Sigmoid colon (tissue), 7 donors: ENCODE measurements around the gene SMIM44. TPM values are rescaled to one million over a fixed set of nuclear protein-coding genes. Genes with fewer than 3 reads are reported as not detected.
A peak's percentile ranks its signal among the peaks of the same experiment; 100 is the strongest.

ENCODE experiments used
- DNase-seq: peaks from one replicate; pipeline ENCODE4 v3.0.0-alpha.2; 2019
- H3K27ac ChIP-seq, 4 donors: fragments of 200-600 bp; sonication (generic); one replicate each; pipeline ENCODE4 v1.5.1; 2016 to 2019; ENCODE audit warnings: mild to moderate bottlenecking in 1 of 4
- H3K27me3 ChIP-seq, 3 donors: fragments of 200-600 bp; sonication (generic); one replicate each; pipeline ENCODE4 v1.5.1; 2019; ENCODE audit warnings: mild to moderate bottlenecking in 1 of 3
- H3K36me3 ChIP-seq, 4 donors: fragments of 200-600 bp; sonication (generic); one replicate each; pipeline ENCODE4 v1.5.1; 2016 to 2019
- H3K4me1 ChIP-seq, 4 donors: fragments of 200-600 bp; sonication (generic); one replicate each; pipeline ENCODE4 v1.5.1; 2017 to 2019
- H3K4me3 ChIP-seq, 4 donors: fragments of 200-600 bp; sonication (generic); one replicate each; pipeline ENCODE4 v1.5.1; 2017 to 2019; ENCODE audit warnings: mild to moderate bottlenecking in 2 of 4, moderate library complexity in 1 of 4
- H3K9me3 ChIP-seq, 4 donors: fragments of 200-600 bp in 3 of 4; sonication (generic) in 3 of 4; one replicate each; pipeline versions ENCODE4 v1.5.1 to v1.6.1; 2013 to 2019
- EP300 ChIP-seq, 4 donors: sonication (generic); formaldehyde crosslinking; IDR thresholded peaks; one replicate each; pipeline ENCODE4 v1.6.1; 2017; ENCODE audit warnings: antibody characterized with exemption in 4 of 4
- POLR2A ChIP-seq, 2 donors: fragments of 450-650 bp; IDR thresholded peaks; one replicate each; pipeline ENCODE4 v1.6.1; 2016; ENCODE audit warnings: antibody characterized with exemption in 2 of 2, mild to moderate bottlenecking in 2 of 2, moderate library complexity in 2 of 2
- POLR2AphosphoS5 ChIP-seq, 4 donors: sonication (generic); formaldehyde crosslinking; IDR thresholded peaks; one replicate each; pipeline ENCODE4 v1.6.1; 2017; ENCODE audit warnings: antibody characterized with exemption in 4 of 4
- WGBS, 2 donors: extraction: QIAGEN DNeasy Blood & Tissue Kit; methylation state at CpG; one replicate each; pipeline ENCODE4 v1.1.7; 2013; 5-methylcytosine and 5-hydroxymethylcytosine counted together
- intact Hi-C: fragments of 100-400 bp; cut with DNase I; formaldehyde crosslinking; loops from one replicate; pipeline ENCODE4 v1.15.1; 2023
- polyA plus RNA-seq, 3 donors: library from polyadenylated mRNA; stranded (reverse); fragments of 200-250 nt; gene quantifications; one replicate each; pipeline ENCODE4 v1.2.3, GENCODE V29; 2013
- total RNA-seq, 4 donors: library from RNA; depleted of rRNA; stranded (reverse); fragments of >200 nt; gene quantifications; one replicate each; pipeline ENCODE4 v1.1.0, GENCODE V29; 2016
- TF ChIP-seq, protein P1 (sequence below), 4 experiments: fragments of 450-650 bp in 3 of 4; fragments of 200-600 bp in 1 of 4; IDR thresholded peaks; one replicate each; pipeline ENCODE4 v1.5.1; 2016 to 2019; ENCODE audit warnings: antibody characterized with exemption in 4 of 4, mild to moderate bottlenecking in 3 of 4, moderate library complexity in 2 of 4
- donor health status: healthy with polysubstance abuse.
- donor health status: Bipolar disorder and iron deficiency.
- donor health status: healthy.

SMIM44 gene
- total and polyA plus RNA-seq, 7 donors: 2.9 TPM; not detected in 6

DNA sequence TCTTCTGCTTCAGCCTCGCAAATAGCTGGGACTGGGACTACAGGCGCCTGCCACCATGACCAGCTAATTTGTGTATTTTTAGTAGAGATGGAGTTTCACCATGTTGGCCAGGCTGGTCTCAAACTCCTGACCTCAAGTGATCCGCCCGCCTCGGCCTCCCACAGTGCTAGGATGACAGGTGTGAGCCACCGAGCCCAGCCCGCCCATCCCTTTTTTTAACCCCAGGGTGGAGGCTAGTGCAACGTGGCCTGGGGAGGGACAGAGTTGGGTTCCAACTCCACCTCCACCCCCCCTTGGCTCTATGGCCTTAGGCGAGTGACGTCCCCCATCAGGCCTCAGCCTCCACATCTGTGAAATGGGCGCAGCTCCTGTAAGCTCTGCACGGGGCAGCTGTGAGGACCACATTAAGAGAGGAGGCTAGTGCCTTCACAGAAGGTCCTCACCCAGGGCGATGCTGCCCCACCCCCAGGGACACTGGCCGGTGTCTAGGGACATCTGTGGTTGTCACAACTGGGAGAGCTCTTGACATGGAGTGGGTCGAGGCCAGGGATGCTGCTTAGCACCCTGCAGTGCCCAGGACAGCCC is 40.7 kb downstream of the SMIM44 start:
- intact Hi-C loops: no loop called here
- H3K4me1 ChIP-seq: peaks cover 0 to 57% (median 46%) of the 10 kb centered on the region in 4 donors
- peaks cover 6 to 82% (median 42%) of the 10 kb centered on the region in 4 donors for H3K36me3 ChIP-seq
- no peaks in the 10 kb centered on the region for H3K27me3 ChIP-seq
- no peak for DNase-seq
- no peaks in the 10 kb centered on the region for H3K9me3 ChIP-seq
- H3K4me3 ChIP-seq: no peak overlapping the region
- WGBS, 2 donors: 84 to 91% methylated on average over 15 of the region's 15 CpGs
- peak overlapping the region; percentile 56 to 81 (median 70) for H3K27ac ChIP-seq
- TF ChIP-seq POLR2AphosphoS5 (IDR thresholded peaks at IDR 0.05) (no peak), POLR2A (IDR thresholded peaks at IDR 0.05) (no peak), EP300 (IDR thresholded peaks at IDR 0.05) (no peak)
- TF ChIP-seq, protein P1, sequence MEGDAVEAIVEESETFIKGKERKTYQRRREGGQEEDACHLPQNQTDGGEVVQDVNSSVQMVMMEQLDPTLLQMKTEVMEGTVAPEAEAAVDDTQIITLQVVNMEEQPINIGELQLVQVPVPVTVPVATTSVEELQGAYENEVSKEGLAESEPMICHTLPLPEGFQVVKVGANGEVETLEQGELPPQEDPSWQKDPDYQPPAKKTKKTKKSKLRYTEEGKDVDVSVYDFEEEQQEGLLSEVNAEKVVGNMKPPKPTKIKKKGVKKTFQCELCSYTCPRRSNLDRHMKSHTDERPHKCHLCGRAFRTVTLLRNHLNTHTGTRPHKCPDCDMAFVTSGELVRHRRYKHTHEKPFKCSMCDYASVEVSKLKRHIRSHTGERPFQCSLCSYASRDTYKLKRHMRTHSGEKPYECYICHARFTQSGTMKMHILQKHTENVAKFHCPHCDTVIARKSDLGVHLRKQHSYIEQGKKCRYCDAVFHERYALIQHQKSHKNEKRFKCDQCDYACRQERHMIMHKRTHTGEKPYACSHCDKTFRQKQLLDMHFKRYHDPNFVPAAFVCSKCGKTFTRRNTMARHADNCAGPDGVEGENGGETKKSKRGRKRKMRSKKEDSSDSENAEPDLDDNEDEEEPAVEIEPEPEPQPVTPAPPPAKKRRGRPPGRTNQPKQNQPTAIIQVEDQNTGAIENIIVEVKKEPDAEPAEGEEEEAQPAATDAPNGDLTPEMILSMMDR (IDR thresholded peaks at IDR 0.05): no peak

DNA sequence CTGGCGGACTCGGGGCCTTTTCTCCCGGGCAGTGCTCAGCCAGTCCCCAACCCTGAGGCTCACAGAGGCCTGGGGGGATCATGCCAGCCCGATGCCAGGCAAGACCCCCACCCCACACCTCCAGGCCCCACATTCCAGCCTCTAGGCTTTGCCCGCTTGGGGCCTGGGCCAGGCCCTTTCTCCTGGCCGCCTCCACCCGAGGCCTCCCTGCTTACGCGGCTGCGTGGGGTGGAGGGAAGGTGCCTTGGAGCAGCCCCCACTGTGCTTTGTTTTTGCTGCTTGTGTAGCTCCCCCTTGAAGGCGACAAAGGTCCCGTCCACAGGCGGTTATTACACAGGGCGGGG is 41.3 kb downstream of the SMIM44 start:
- 84 to 89% methylated on average over 14 of the region's 14 CpGs for WGBS, 2 donors
- TF ChIP-seq, protein P1 (IDR thresholded peaks at IDR 0.05): no peak
- no peak for TF ChIP-seq EP300 (IDR thresholded peaks at IDR 0.05)
- TF ChIP-seq POLR2AphosphoS5 (IDR thresholded peaks at IDR 0.05): no peak
- TF ChIP-seq POLR2A (IDR thresholded peaks at IDR 0.05): no peak
- H3K36me3 ChIP-seq: peaks cover 6 to 83% (median 44%) of the 10 kb centered on the region in 4 donors
- no peaks in the 10 kb centered on the region for H3K9me3 ChIP-seq
- H3K27ac ChIP-seq: peak overlapping the region; percentile 56 to 81 (median 64)
- intact Hi-C loops: no loop called here
- H3K27me3 ChIP-seq: no peaks in the 10 kb centered on the region
- DNase-seq: peak; percentile 63
- no peak overlapping the region for H3K4me3 ChIP-seq
- H3K4me1 ChIP-seq: peaks cover 0 to 57% (median 46%) of the 10 kb centered on the region in 4 donors

DNA sequence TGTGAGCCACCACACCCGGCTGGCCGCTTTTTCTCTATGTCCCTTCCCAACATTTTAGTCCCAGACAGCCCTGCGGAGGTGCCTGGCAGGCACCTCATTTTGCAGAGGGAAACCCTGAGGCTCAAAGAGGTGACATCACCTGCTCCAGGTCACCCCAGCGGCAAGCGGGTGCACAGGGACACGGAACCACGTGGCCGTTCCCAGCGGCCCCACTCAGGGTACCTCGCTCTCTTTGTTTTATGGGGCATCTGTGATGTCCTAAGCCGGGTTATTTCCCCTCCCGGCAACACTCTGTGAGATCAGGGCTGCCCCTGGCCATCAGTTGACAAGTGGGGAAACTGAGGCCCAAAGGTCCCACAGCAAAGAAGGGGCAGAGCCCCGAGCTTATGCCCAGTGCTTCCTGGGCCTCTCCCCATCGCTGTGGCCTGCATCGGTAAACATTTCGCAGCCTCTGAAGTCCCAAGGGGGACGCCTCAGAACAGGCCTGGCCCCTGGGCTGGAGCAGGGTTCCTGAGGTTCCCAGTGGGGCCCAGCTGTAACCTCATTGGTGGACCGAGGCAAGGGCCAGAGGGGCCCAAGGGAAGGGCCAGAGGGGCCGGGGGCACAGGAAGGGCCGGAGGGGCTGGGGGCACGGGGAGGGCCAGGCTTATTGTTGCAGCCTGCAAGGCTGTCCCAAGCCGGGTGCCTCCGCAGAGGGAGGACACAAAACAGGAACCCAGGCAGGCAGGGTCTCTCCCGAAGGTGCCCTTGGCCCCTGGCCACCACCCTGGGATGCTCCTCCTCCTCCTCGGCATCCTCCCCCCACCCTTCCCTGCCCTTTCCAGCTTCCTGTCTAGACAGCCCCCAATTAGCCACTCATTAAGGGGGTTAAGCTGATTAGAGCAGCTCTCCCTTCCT is 41.9 kb downstream of the SMIM44 start:
- peaks cover 12 to 83% (median 47%) of the 10 kb centered on the region in 4 donors for H3K36me3 ChIP-seq
- intact Hi-C loops: no loop called here

DNA sequence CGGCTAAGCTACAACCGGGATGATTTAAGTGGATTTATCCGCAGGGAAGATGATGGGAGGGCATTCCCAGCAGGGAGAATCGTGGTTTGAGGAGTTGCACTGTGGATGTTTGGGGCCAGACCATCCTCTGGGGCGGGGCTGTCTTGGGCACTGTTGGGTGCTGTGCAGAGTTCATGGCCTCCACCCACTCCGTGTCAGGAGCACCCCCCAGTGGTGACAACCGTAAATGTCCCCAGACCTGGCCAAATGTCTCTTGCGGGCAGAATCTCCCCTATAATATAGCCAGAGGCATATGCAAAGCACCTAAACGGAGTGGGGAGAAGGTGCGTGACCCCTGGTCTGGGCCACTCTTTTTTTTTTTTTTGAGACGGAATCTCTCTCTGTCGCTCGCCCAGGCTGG is 43.2 kb downstream of the SMIM44 start:
- peak; percentile 74 for DNase-seq
- intact Hi-C loops: no loop called here
- Histone ChIP-seq H3K9me3 (no peaks in the 10 kb centered on the region), H3K4me3 (no peak overlapping the region), H3K27ac (peak overlapping the region in 3 of 4 donors; percentile 46 to 81 (median 56)), H3K27me3 (no peaks in the 10 kb centered on the region), H3K36me3 (peaks cover 12 to 82% (median 42%) of the 10 kb centered on the region in 4 donors), H3K4me1 (peaks cover 0 to 58% (median 47%) of the 10 kb centered on the region in 4 donors)
- TF ChIP-seq EP300 (IDR thresholded peaks at IDR 0.05) (no peak), POLR2A (IDR thresholded peaks at IDR 0.05) (no peak), POLR2AphosphoS5 (IDR thresholded peaks at IDR 0.05) (peak in 1 of 4 donors; percentile 7)
- TF ChIP-seq, protein P1 (IDR thresholded peaks at IDR 0.05): peak in 3 of 4 experiments; percentile 13 to 29 (median 15)
- 54 to 66% methylated on average over 13 of the region's 13 CpGs for WGBS, 2 donors

More for the DNA sequence above, 41.9 kb downstream of the SMIM44 start:
- WGBS, 2 donors: 87 to 88% methylated on average over 25 of the region's 25 CpGs
- peaks cover 0 to 57% (median 46%) of the 10 kb centered on the region in 4 donors for H3K4me1 ChIP-seq
- DNase-seq: peak; percentile 66
- H3K9me3 ChIP-seq: no peaks in the 10 kb centered on the region
- no peak overlapping the region for H3K4me3 ChIP-seq
- TF ChIP-seq, protein P1 (IDR thresholded peaks at IDR 0.05): no peak
- H3K27me3 ChIP-seq: no peaks in the 10 kb centered on the region
- peak overlapping the region; percentile 56 to 81 (median 64) for H3K27ac ChIP-seq
